ENCODE measurements around the gene TAPT1.

The TAPT1 gene

GRCh38 chr4:16206301-16206700 lies 20.0 kb downstream of the TAPT1 start:
- TF ChIP-seq CTCF (IDR thresholded peaks at IDR 0.05; ENCODE audit: low read depth, low read length, missing control alignments) = no peak
- H3K4me3 ChIP-seq (replicated peaks; ENCODE audit: low read depth, low read length) = no peak overlapping the region
- DNase-seq (ENCODE audit: extremely low read depth, low read depth) = no peak

GRCh38 chr4:16205298-16206164 lies 20.7 kb downstream of the TAPT1 start:
- no peak for DNase-seq (ENCODE audit: extremely low read depth, low read depth)
- H3K4me3 ChIP-seq (replicated peaks; ENCODE audit: low read depth, low read length) = no peak overlapping the region
- TF ChIP-seq CTCF (IDR thresholded peaks at IDR 0.05; ENCODE audit: low read depth, low read length, missing control alignments) = peak; percentile 46

GRCh38 chr4:16204505-16204904 lies 21.8 kb downstream of the TAPT1 start:
- no peak for TF ChIP-seq CTCF (IDR thresholded peaks at IDR 0.05; ENCODE audit: low read depth, low read length, missing control alignments)
- DNase-seq (ENCODE audit: extremely low read depth, low read depth) = no peak
- H3K4me3 ChIP-seq (replicated peaks; ENCODE audit: low read depth, low read length) = no peak overlapping the region

- no peak for TF ChIP-seq CTCF (IDR thresholded peaks at IDR 0.05; ENCODE audit: low read depth, low read length, missing control alignments)
- no peak overlapping the region for H3K4me3 ChIP-seq (replicated peaks; ENCODE audit: low read depth, low read length)
- no peak for DNase-seq (ENCODE audit: extremely low read depth, low read depth)
Observed at GRCh38 chr4:16203083-16203482, 23.2 kb downstream of the TAPT1 start.

GRCh38 chr4:16202598-16202997 lies 23.7 kb downstream of the TAPT1 start:
- TF ChIP-seq CTCF (IDR thresholded peaks at IDR 0.05; ENCODE audit: low read depth, low read length, missing control alignments) = no peak
- no peak overlapping the region for H3K4me3 ChIP-seq (replicated peaks; ENCODE audit: low read depth, low read length)
- DNase-seq (ENCODE audit: extremely low read depth, low read depth) = no peak

- DNase-seq (ENCODE audit: extremely low read depth, low read depth) = no peak
- H3K4me3 ChIP-seq (replicated peaks; ENCODE audit: low read depth, low read length) = no peak overlapping the region
- TF ChIP-seq CTCF (IDR thresholded peaks at IDR 0.05; ENCODE audit: low read depth, low read length, missing control alignments) = no peak
Observed at GRCh38 chr4:16199093-16199492, 27.2 kb downstream of the TAPT1 start.

Measured in HFF-Myc (cell line).